PC-3 (cell line): ENCODE data around the gene CCSER2.

Experiments used
- EZH2 ChIP-seq: fragments of 300-600 bp; sonication (generic); IDR thresholded peaks from one replicate; pipeline ENCODE4 v1.6.1; 2017; ENCODE audit warnings: antibody characterized with exemption, mild to moderate bottlenecking, low read length; ENCODE audit not compliant: unreplicated experiment
- TF ChIP-seq, protein P1 (sequence below): fragments of 300-600 bp; sonication (generic); conservative IDR thresholded peaks from 2 replicates; pipeline ENCODE4 v1.5.1; 2017; ENCODE audit warnings: antibody characterized with exemption, low read depth, mild to moderate bottlenecking, low read length

DNA sequence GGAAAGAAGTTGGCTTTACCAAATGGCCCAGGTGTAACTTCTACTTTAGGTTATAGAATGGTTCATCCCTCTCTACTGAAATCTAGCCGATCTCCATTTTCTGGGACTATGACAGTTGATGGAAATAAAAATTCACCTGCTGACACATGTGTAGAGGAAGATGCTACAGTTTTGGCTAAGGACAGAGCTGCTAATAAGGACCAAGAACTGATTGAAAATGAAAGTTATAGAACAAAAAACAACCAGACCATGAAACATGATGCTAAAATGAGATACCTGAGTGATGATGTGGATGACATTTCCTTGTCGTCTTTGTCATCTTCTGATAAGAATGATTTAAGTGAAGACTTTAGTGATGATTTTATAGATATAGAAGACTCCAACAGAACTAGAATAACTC lies 43.6 kb downstream of the CCSER2 start:
- TF ChIP-seq, protein P1, sequence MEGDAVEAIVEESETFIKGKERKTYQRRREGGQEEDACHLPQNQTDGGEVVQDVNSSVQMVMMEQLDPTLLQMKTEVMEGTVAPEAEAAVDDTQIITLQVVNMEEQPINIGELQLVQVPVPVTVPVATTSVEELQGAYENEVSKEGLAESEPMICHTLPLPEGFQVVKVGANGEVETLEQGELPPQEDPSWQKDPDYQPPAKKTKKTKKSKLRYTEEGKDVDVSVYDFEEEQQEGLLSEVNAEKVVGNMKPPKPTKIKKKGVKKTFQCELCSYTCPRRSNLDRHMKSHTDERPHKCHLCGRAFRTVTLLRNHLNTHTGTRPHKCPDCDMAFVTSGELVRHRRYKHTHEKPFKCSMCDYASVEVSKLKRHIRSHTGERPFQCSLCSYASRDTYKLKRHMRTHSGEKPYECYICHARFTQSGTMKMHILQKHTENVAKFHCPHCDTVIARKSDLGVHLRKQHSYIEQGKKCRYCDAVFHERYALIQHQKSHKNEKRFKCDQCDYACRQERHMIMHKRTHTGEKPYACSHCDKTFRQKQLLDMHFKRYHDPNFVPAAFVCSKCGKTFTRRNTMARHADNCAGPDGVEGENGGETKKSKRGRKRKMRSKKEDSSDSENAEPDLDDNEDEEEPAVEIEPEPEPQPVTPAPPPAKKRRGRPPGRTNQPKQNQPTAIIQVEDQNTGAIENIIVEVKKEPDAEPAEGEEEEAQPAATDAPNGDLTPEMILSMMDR: no peak
- TF ChIP-seq EZH2: no peak
